ENCODE results near the gene SYNE4. TPM values are rescaled to one million over a fixed set of nuclear protein-coding genes. Genes with fewer than 3 reads are reported as not detected.

SYNE4 gene
- total RNA-seq, 1 experiment from 2014 or later, result 1.1 TPM

GRCh38 chr19:36054119-36054732, 45.6 kb upstream of the SYNE4 start, which contains the start of gene THAP8:
Gene THAP8 (minus strand): TSS chr19:36054285. CDS start chr19:36054217, 68 bp downstream.
- TF ChIP-seq SIN3A (IDR thresholded peaks at IDR 0.05; ENCODE audit: borderline replicate concordance, insufficient read depth, low read depth, low read length) (no peak), TCF7L2 (IDR thresholded peaks at IDR 0.05; ENCODE audit: low read depth, low read length) (peak; percentile 61), REST (IDR thresholded peaks at IDR 0.05; ENCODE audit: insufficient read depth in 1 of 2, low read depth in 2 of 2, low read length in 1 of 2) (peak in 1 of 2 experiments; percentile 74; a peak in 1 of 4 replicates), POLR2AphosphoS5 (IDR thresholded peaks at IDR 0.05; ENCODE audit: low read depth, low read length) (peak; percentile 83)
- TF ChIP-seq, protein P1, sequence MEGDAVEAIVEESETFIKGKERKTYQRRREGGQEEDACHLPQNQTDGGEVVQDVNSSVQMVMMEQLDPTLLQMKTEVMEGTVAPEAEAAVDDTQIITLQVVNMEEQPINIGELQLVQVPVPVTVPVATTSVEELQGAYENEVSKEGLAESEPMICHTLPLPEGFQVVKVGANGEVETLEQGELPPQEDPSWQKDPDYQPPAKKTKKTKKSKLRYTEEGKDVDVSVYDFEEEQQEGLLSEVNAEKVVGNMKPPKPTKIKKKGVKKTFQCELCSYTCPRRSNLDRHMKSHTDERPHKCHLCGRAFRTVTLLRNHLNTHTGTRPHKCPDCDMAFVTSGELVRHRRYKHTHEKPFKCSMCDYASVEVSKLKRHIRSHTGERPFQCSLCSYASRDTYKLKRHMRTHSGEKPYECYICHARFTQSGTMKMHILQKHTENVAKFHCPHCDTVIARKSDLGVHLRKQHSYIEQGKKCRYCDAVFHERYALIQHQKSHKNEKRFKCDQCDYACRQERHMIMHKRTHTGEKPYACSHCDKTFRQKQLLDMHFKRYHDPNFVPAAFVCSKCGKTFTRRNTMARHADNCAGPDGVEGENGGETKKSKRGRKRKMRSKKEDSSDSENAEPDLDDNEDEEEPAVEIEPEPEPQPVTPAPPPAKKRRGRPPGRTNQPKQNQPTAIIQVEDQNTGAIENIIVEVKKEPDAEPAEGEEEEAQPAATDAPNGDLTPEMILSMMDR (IDR thresholded peaks at IDR 0.05), result peak; percentile 74
- intact Hi-C loops (cut with micrococcal nuclease; ENCODE audit: unreplicated experiment) (no loop called here), in situ Hi-C loops (cut with HindIII; ENCODE audit: low pct_unique_long_range_greater_than_20kb, low sequenced_read_pairs) (no loop called here)
- DNase-seq (ENCODE audit: low read depth, low spot score) (peak; percentile 99), ATAC-seq (peak; percentile 91)
- Histone ChIP-seq H3K4me1 (ENCODE audit: control insufficient read depth, insufficient read depth, low read length) (peaks cover 6% of the 10 kb centered on the region), H3K27me3 (ENCODE audit: control insufficient read depth, insufficient read depth, low read length) (no peaks in the 10 kb centered on the region), H3K27ac (ENCODE audit: low read length) (peak within 1 kb of the TSS; percentile 97), H3K4me3 (ENCODE audit: low read depth in 2 of 2, low read length in 2 of 2) (peak within 1 kb of the TSS; percentile 79 to 99), H3K9me3 (ENCODE audit: control insufficient read depth, insufficient read depth, low read depth, low read length) (no peaks in the 10 kb centered on the region), H3K36me3 (ENCODE audit: control insufficient read depth, insufficient read depth, low read length) (peaks cover 9% of the 10 kb centered on the region)
- ChIA-PET CTCF (interaction anchor here (0.6 to 0.7 kb wide), 3 partner anchors 13 to 268 kb away, joined by 4 to 5 read pairs (median 4); no protein-coding TSS in a partner anchor), POLR2A (no interaction called here)
- BruUV-seq (replicated peaks), result no TSS peak

GRCh38 chr19:36051637-36052036, 43.0 kb upstream of the SYNE4 start:
- CTCF ChIA-PET, result interaction anchor here (0.7 kb wide), 1 partner anchor 108 kb away, joined by 5 read pairs; no protein-coding TSS in a partner anchor
- POLR2A ChIA-PET, result no interaction called here
- DNase-seq (ENCODE audit: low read depth, low spot score) (no peak), ATAC-seq (no peak)
- no TSS peak for BruUV-seq (replicated peaks)
- Histone ChIP-seq H3K4me3 (ENCODE audit: low read depth in 2 of 2, low read length in 2 of 2) (no peak overlapping the region), H3K27ac (ENCODE audit: low read length) (no peak overlapping the region), H3K36me3 (ENCODE audit: control insufficient read depth, insufficient read depth, low read length) (no peaks in the 10 kb centered on the region), H3K27me3 (ENCODE audit: control insufficient read depth, insufficient read depth, low read length) (no peaks in the 10 kb centered on the region), H3K4me1 (ENCODE audit: control insufficient read depth, insufficient read depth, low read length) (peaks cover 4% of the 10 kb centered on the region), H3K9me3 (ENCODE audit: control insufficient read depth, insufficient read depth, low read depth, low read length) (no peaks in the 10 kb centered on the region)
- intact Hi-C loops (cut with micrococcal nuclease; ENCODE audit: unreplicated experiment) (no loop called here), in situ Hi-C loops (cut with HindIII; ENCODE audit: low pct_unique_long_range_greater_than_20kb, low sequenced_read_pairs) (no loop called here)
- no peak for TF ChIP-seq TCF7L2 (IDR thresholded peaks at IDR 0.05; ENCODE audit: low read depth, low read length)
- TF ChIP-seq, protein P1 (IDR thresholded peaks at IDR 0.05), result peak; percentile 39

Measured in Panc1 (cell line).